Stomach (tissue), 9 donors: ENCODE data around the gene ARID5B. TPM values are rescaled to one million over a fixed set of nuclear protein-coding genes. Genes with fewer than 3 reads are reported as not detected.

Source experiments
- DNase-seq, 2 donors: peaks; one replicate each; pipeline versions ENCODE4 v3.0.0 to v3.0.0-alpha.2; 2013 to 2019
- H3K27ac ChIP-seq, 5 donors: fragments of 200-600 bp in 4 of 5; sonication (generic) in 4 of 5; one replicate each; pipeline ENCODE4 v1.5.1; 2013 to 2019; ENCODE audit warnings: mild to moderate bottlenecking in 1 of 5, moderate library complexity in 1 of 5
- H3K27me3 ChIP-seq, 3 donors: fragments of 200-600 bp; sonication (generic); one replicate each; pipeline ENCODE4 v1.5.1; 2017 to 2019; ENCODE audit warnings: mixed run types in 1 of 3
- H3K36me3 ChIP-seq, 4 donors: fragments of 200-600 bp; sonication (generic); 1 replicate in 3 of 4; 2 replicates in 1 of 4; pipeline ENCODE4 v1.5.1; 2016 to 2019
- H3K4me1 ChIP-seq, 4 donors: fragments of 200-600 bp; sonication (generic); one replicate each; pipeline ENCODE4 v1.5.1; 2016 to 2019
- H3K4me3 ChIP-seq, 4 donors: fragments of 200-600 bp; sonication (generic) in 3 of 4; one replicate each; pipeline ENCODE4 v1.5.1; 2016 to 2019; ENCODE audit warnings: mild to moderate bottlenecking in 1 of 4
- H3K9me3 ChIP-seq, 4 donors: fragments of 200-600 bp; sonication (generic); one replicate each; pipeline ENCODE4 v1.5.1; 2016 to 2019
- CTCF ChIP-seq, 7 experiments: fragments of 450-650 bp in 4 of 7; fragments of 200-600 bp in 3 of 7; sonication (generic) in 3 of 7; IDR thresholded peaks; one replicate each; pipeline ENCODE4 v1.5.1; 2016 to 2019; ENCODE audit warnings: antibody characterized with exemption in 7 of 7, control low read depth in 2 of 7, mild to moderate bottlenecking in 1 of 7
- EP300 ChIP-seq: sonication (generic); formaldehyde crosslinking; IDR thresholded peaks from one replicate; pipeline ENCODE4 v1.6.1; 2017; ENCODE audit warnings: antibody characterized with exemption
- POLR2A ChIP-seq, 4 donors: fragments of 450-650 bp; IDR thresholded peaks; one replicate each; pipeline ENCODE4 v1.6.1; 2016; ENCODE audit warnings: antibody characterized with exemption in 4 of 4, control low read depth in 2 of 4, mild to moderate bottlenecking in 1 of 4, moderate library complexity in 1 of 4
- POLR2AphosphoS5 ChIP-seq, 3 donors: sonication (generic); formaldehyde crosslinking; IDR thresholded peaks; one replicate each; pipeline ENCODE4 v1.6.1; 2016; ENCODE audit warnings: antibody characterized with exemption in 3 of 3
- WGBS, 5 donors: extraction: QIAGEN DNeasy Blood & Tissue Kit in 3 of 5; methylation state at CpG; one replicate each; pipeline versions ENCODE4 v1.1.5 to v1.1.7; 2013 to 2018; 5-methylcytosine and 5-hydroxymethylcytosine counted together
- intact Hi-C: fragments of 100-400 bp; cut with DNase I; formaldehyde crosslinking; loops from one replicate; pipeline ENCODE4 v1.15.1; 2023; ENCODE audit warnings: low total_unique reads
- polyA plus RNA-seq, 3 donors: library from polyadenylated mRNA; stranded (reverse); fragments of 200-250 nt; gene quantifications; one replicate each; pipeline ENCODE4 v1.2.3, GENCODE V29; 2013
- total RNA-seq, 5 donors: library from RNA; depleted of rRNA; stranded (reverse); fragments of >200 nt; gene quantifications; one replicate each; pipeline versions ENCODE4 v1.1.0 to v1.2.3, GENCODE V29; 2014 to 2016
- donor health status: healthy with polysubstance abuse.
- donor health status: Bipolar disorder and iron deficiency.
- donor health status: healthy.

The ARID5B gene
- total and polyA plus RNA-seq, 8 donors = 5.4 to 64.2 (median 11.9) TPM

DNA sequence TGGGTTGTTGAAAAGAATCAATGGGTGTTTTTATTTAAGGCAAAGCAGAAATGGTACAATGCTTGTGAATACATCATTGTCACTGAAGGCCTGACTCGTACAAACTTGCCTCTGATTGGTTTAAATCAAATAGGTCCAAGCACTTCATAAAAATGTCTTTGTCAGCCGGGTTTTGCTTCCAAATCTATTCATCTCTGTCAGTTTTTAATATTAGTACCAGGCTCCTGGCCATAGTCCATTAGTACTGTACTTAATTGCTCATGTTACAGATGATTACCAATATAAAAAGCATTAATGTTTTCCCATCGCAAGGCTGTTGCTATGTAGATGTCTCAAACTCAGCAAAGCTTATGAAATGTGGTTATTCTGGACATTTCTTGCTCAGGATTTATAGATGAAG is 171.9 kb downstream of the ARID5B start:
- H3K4me3 ChIP-seq = no peak overlapping the region
- 57 to 77% (median 70%) methylated on average over 3 of the region's 3 CpGs for WGBS, 5 donors
- H3K36me3 ChIP-seq = peaks cover 5 to 66% (median 61%) of the 10 kb centered on the region in 4 donors
- H3K4me1 ChIP-seq = peaks cover 7 to 56% (median 39%) of the 10 kb centered on the region in 4 donors
- no peaks in the 10 kb centered on the region for H3K9me3 ChIP-seq
- intact Hi-C loops = no loop called here
- no peak overlapping the region for H3K27ac ChIP-seq
- no peak for DNase-seq
- H3K27me3 ChIP-seq = no peaks in the 10 kb centered on the region
- TF ChIP-seq POLR2A (IDR thresholded peaks at IDR 0.05) (no peak), POLR2AphosphoS5 (IDR thresholded peaks at IDR 0.05) (no peak), CTCF (IDR thresholded peaks at IDR 0.05) (no peak), EP300 (no peak)

DNA sequence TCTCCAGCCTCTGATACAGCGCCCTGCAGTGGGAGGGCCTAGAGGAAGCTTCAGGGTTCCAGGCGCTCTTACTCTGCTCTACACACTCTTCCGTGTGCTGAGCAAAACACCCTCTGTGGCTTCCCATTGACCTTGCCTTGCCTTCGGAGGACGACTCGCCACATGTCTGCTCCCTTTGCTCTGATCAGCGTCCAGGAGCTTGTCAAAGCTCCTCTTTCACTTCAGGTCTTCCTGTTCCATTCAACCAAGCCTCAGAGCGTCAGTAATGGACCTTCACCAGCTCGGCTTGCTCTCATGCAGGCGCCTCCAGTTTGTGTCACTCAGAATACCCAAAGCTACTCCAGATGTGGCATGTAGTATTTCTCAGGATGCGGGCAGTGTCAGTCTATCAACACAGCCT is 173.9 kb downstream of the ARID5B start:
- WGBS, 5 donors = 89 to 97% (median 91%) methylated on average over 11 of the region's 11 CpGs
- Histone ChIP-seq H3K4me1 (peaks cover 9 to 58% (median 32%) of the 10 kb centered on the region in 4 donors), H3K36me3 (peaks cover 2 to 64% (median 56%) of the 10 kb centered on the region in 4 donors)

GRCh38 chr10:62075912-62076311 is 174.4 kb downstream of the ARID5B start:
- TF ChIP-seq POLR2AphosphoS5 (IDR thresholded peaks at IDR 0.05) (no peak), CTCF (IDR thresholded peaks at IDR 0.05) (no peak), EP300 (no peak), POLR2A (IDR thresholded peaks at IDR 0.05) (no peak)
- Histone ChIP-seq H3K27ac (peak overlapping the region in 1 of 5 donors; percentile 68), H3K27me3 (no peaks in the 10 kb centered on the region), H3K4me3 (no peak overlapping the region), H3K9me3 (no peaks in the 10 kb centered on the region), H3K36me3 (peaks cover 2 to 59% (median 51%) of the 10 kb centered on the region in 4 donors), H3K4me1 (peaks cover 14 to 63% (median 34%) of the 10 kb centered on the region in 4 donors)
- intact Hi-C loops = no loop called here
- WGBS, 5 donors = 75 to 86% (median 78%) methylated on average over 8 of the region's 8 CpGs
- DNase-seq = no peak

More for the DNA sequence above, 173.9 kb downstream of the ARID5B start:
- Histone ChIP-seq H3K27ac (peak overlapping the region in 1 of 5 donors; percentile 68), H3K4me3 (no peak overlapping the region), H3K9me3 (no peaks in the 10 kb centered on the region), H3K27me3 (no peaks in the 10 kb centered on the region)
- TF ChIP-seq CTCF (IDR thresholded peaks at IDR 0.05) (no peak), POLR2AphosphoS5 (IDR thresholded peaks at IDR 0.05) (no peak), EP300 (no peak), POLR2A (IDR thresholded peaks at IDR 0.05) (no peak)
- intact Hi-C loops = no loop called here
- no peak for DNase-seq

DNA sequence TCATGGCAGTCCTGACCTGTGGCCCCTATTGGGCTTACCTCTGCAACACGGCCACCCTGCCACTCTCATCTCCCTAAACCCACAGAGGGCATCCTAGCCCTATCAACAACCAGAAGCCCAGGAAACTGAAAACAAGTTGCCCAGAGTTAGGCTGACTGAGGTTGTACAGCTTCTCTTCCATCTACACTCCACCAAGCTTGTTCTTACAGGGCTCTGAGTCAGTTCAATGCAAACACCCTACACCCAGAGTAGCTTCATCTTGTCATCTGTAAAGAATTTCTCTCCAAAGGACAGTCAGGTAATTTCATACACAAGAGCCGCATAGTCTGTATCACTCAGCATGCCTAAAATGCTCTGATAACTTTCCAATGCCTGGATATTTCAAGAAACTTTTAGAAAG is 175.4 kb downstream of the ARID5B start:
- peaks cover 23 to 73% (median 44%) of the 10 kb centered on the region in 4 donors for H3K4me1 ChIP-seq
- H3K9me3 ChIP-seq = no peaks in the 10 kb centered on the region
- H3K36me3 ChIP-seq = peaks cover 2 to 51% (median 42%) of the 10 kb centered on the region in 4 donors
- H3K27ac ChIP-seq = peak overlapping the region in 3 of 5 donors; percentile 22 to 68 (median 43)
- TF ChIP-seq CTCF (IDR thresholded peaks at IDR 0.05) (no peak), POLR2AphosphoS5 (IDR thresholded peaks at IDR 0.05) (no peak), EP300 (no peak), POLR2A (IDR thresholded peaks at IDR 0.05) (no peak)
- intact Hi-C loops = no loop called here
- no peak for DNase-seq
- no peaks in the 10 kb centered on the region for H3K27me3 ChIP-seq
- 24 to 71% (median 31%) methylated on average over 2 of the region's 2 CpGs for WGBS, 5 donors
- H3K4me3 ChIP-seq = no peak overlapping the region
